Loucy (cell line): Measurements from ENCODE around the gene LIM2.

Source experiments
- H2AFZ ChIP-seq: fragments of 200-600 bp; sonication (generic); 2 replicates; pipeline ENCODE4 v1.6.0; 2016; ENCODE audit warnings: antibody characterized with exemption, mild to moderate bottlenecking, low read length, moderate library complexity
- H3F3A ChIP-seq: fragments of 200-600 bp; 2 replicates; pipeline ENCODE4 v1.6.0; 2016; ENCODE audit warnings: antibody characterized with exemption, low read depth, mild to moderate bottlenecking
- H3K27me3 ChIP-seq: fragments of 200-600 bp; sonication (generic); 2 replicates; pipeline ENCODE4 v1.6.1; 2014; ENCODE audit warnings: low read length, mild to moderate bottlenecking; ENCODE audit not compliant: insufficient read depth, poor library complexity, severe bottlenecking
- H3K36me3 ChIP-seq: fragments of 200-600 bp; sonication (generic); 2 replicates; pipeline ENCODE4 v1.6.1; 2016; ENCODE audit warnings: low read length; ENCODE audit not compliant: insufficient read depth
- H3K4me1 ChIP-seq: fragments of 200-600 bp; sonication (generic); 2 replicates; pipeline ENCODE4 v1.5.1; 2014; ENCODE audit warnings: low read length, mild to moderate bottlenecking; ENCODE audit not compliant: insufficient read depth, poor library complexity, severe bottlenecking
- H3K4me2 ChIP-seq: fragments of 200-600 bp; sonication (generic); 2 replicates; pipeline ENCODE4 v1.6.0; 2014; ENCODE audit warnings: antibody characterized with exemption, low read length, low read depth, mild to moderate bottlenecking; ENCODE audit not compliant: poor library complexity, severe bottlenecking
- H3K4me3 ChIP-seq: fragments of 200-600 bp; sonication (generic); 2 replicates; pipeline ENCODE4 v1.5.1; 2014; ENCODE audit warnings: low read length, mild to moderate bottlenecking, mixed read lengths; ENCODE audit not compliant: poor library complexity, severe bottlenecking
- H3K79me2 ChIP-seq: fragments of 200-600 bp; sonication (generic); 2 replicates; pipeline ENCODE4 v1.6.1; 2014; ENCODE audit warnings: low read length; ENCODE audit not compliant: insufficient read depth
- H3K9ac ChIP-seq: fragments of 200-600 bp; sonication (generic); 2 replicates; pipeline ENCODE4 v1.6.0; 2014; ENCODE audit warnings: mild to moderate bottlenecking, low read depth, low read length, moderate library complexity; ENCODE audit not compliant: poor library complexity, severe bottlenecking
- H3K9me2 ChIP-seq: fragments of 200-600 bp; sonication (generic); replicated peaks from 2 replicates; pipeline ENCODE4 v1.6.1; 2016; ENCODE audit warnings: low read depth, low read length, mixed read lengths
- H3K9me3 ChIP-seq: fragments of 200-600 bp; sonication (generic); 2 replicates; pipeline ENCODE4 v1.6.1; 2014; ENCODE audit warnings: mild to moderate bottlenecking, antibody characterized with exemption, low read length, low read depth; ENCODE audit not compliant: insufficient read depth
- H4K20me1 ChIP-seq: fragments of 200-600 bp; sonication (generic); 2 replicates; pipeline ENCODE4 v1.6.0; 2014; ENCODE audit warnings: antibody characterized with exemption, low read length, mild to moderate bottlenecking; ENCODE audit not compliant: insufficient read depth, poor library complexity, severe bottlenecking
- EZH2phosphoT487 ChIP-seq: fragments of 200-600 bp; IDR thresholded peaks from 2 replicates; pipeline ENCODE4 v1.6.1; 2018; ENCODE audit warnings: antibody characterized with exemption, mild to moderate bottlenecking, moderate library complexity, borderline replicate concordance
- TF ChIP-seq, protein P1 (sequence below): fragments of 200-600 bp; sonication (generic); conservative IDR thresholded peaks from 2 replicates; pipeline ENCODE4 v1.5.1; 2014; ENCODE audit warnings: mild to moderate bottlenecking, antibody characterized with exemption, low read length

Gene LIM2

DNA sequence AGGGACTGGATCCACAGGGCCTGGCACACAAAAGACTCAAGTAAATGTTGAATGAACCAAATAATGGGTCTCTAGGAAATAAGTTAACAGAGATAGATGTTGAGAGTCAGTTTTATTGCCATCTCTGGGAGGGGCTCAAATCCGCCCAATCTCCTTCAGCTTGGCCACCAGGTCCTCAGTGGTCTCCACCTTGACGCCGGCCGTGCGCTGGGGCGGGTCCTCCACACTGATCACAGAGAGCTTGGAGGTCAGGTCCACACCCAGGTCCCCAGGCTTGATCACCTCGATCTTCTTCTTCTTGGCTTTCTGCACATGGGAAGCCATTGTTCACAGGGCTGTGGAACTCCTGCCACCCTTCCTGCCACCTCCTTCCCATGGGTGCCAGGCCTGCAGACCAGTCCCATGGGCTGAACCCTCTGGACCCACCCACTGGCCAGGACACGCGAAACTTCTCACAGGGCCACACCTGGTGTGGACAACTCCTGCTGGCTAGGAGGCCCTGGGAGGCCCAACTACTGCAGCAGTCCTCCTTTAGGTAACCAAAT lies 42.6 kb downstream of the LIM2 start:
- TF ChIP-seq EZH2phosphoT487: no peak
- TF ChIP-seq, protein P1, sequence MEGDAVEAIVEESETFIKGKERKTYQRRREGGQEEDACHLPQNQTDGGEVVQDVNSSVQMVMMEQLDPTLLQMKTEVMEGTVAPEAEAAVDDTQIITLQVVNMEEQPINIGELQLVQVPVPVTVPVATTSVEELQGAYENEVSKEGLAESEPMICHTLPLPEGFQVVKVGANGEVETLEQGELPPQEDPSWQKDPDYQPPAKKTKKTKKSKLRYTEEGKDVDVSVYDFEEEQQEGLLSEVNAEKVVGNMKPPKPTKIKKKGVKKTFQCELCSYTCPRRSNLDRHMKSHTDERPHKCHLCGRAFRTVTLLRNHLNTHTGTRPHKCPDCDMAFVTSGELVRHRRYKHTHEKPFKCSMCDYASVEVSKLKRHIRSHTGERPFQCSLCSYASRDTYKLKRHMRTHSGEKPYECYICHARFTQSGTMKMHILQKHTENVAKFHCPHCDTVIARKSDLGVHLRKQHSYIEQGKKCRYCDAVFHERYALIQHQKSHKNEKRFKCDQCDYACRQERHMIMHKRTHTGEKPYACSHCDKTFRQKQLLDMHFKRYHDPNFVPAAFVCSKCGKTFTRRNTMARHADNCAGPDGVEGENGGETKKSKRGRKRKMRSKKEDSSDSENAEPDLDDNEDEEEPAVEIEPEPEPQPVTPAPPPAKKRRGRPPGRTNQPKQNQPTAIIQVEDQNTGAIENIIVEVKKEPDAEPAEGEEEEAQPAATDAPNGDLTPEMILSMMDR: no peak
- Histone ChIP-seq H3K4me2 (no peak overlapping the region), H3K36me3 (no peaks in the 10 kb centered on the region)

DNA sequence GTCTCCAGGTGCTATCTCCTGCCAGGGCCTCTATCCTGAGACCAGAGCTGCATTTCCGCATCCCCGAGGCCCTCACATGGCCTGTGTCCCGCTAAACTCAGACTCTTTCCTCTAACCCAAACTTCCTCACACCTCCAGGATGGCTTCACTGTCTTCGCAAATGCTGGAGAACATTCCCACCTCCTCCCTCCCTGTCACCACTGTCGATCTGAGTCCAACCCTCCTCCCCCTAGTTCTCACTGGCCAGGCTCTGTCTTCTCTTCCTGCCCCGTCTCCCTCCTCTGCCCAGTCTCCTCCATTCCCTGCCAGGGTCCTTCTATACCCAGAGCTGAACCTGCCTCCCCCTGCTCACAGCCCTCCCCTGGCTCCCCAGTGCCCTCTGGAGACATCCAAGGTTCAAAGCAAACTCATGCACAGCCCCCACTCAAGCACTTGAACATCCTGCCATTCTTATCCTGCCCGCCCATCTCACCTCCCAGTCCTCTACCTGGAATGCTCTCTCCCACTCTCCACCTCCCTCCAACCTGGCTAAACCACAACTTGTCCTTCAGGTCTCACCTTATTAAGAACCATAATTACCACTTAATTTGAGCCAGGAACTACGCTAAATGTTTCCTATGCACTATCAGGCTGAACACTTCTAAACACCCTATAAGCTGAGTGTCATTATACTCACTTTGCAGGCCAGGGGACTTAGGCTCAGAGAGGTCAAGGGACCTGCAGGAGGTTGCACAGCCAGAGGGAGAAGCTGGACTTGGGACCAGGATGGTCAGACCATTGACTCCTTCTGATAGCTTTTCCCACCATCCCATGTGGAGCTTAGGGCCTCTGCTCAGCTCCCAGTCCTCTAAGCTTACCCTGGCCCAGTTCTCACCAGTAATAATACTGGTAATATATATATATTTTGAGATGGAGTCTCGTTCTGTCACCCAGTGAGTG lies 44.9 kb downstream of the LIM2 start:
- Histone ChIP-seq H3K9ac (no peak overlapping the region), H3K4me3 (no peak overlapping the region), H3K36me3 (no peaks in the 10 kb centered on the region), H3K9me3 (no peaks in the 10 kb centered on the region), H3K9me2 (no peaks in the 10 kb centered on the region), H3K4me2 (no peak overlapping the region), H3F3A (no peaks in the 10 kb centered on the region), H4K20me1 (no peaks in the 10 kb centered on the region), H3K4me1 (peaks cover 8% of the 10 kb centered on the region), H3K27me3 (no peaks in the 10 kb centered on the region), H3K79me2 (no peaks in the 10 kb centered on the region), H2AFZ (no peak overlapping the region)
- TF ChIP-seq, protein P1: no peak
- TF ChIP-seq EZH2phosphoT487: no peak

More for the DNA sequence above, 42.6 kb downstream of the LIM2 start:
- Histone ChIP-seq H3K4me1 (no peaks in the 10 kb centered on the region), H3F3A (no peaks in the 10 kb centered on the region), H3K9ac (no peak overlapping the region), H4K20me1 (no peaks in the 10 kb centered on the region), H3K79me2 (no peaks in the 10 kb centered on the region), H3K4me3 (no peak overlapping the region), H2AFZ (no peak overlapping the region), H3K9me2 (no peaks in the 10 kb centered on the region), H3K9me3 (no peaks in the 10 kb centered on the region), H3K27me3 (no peaks in the 10 kb centered on the region)

DNA sequence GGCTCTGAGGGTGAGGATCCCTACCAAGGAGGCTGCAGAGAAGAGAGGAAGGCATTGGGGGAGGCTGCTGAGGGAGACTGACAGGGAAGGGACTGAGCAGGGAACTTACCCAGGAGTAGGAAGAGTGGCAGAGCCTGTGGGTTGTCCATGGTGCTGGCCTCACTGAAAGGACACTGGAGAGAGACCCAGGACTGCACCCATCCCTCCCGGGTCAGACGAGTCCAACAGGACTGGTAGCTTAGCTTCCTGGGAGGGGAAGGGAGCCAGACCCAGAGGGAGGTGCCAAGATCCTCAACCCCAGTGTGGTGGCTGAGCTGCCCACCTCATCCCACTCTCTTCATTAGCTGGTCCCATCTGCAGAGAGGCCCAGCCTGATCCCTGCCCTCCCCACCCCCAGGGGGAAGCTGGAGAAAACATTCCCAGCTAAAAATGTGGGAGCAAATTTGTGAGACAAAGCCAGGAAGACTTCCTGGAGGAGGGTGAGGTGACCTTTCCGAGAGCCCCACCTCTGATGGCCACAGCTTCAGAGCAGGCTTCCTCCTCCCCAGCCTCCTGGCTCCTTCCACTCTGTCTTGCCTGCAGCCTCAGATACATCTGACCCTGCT lies 45.7 kb downstream of the LIM2 start, which contains the start of gene VSIG10L:
Gene VSIG10L (minus strand): TSS at position 164 of the 605 bp plus-strand sequence. CDS start 15 bp downstream, at position 149.
- Histone ChIP-seq H3K79me2 (no peaks in the 10 kb centered on the region), H3K36me3 (no peaks in the 10 kb centered on the region), H3K9ac (no peak within 1 kb of the TSS), H4K20me1 (no peaks in the 10 kb centered on the region), H3F3A (no peaks in the 10 kb centered on the region), H3K4me2 (no peak within 1 kb of the TSS), H3K4me1 (peaks cover 8% of the 10 kb centered on the region), H3K9me3 (no peaks in the 10 kb centered on the region), H3K27me3 (no peaks in the 10 kb centered on the region), H3K9me2 (no peaks in the 10 kb centered on the region), H3K4me3 (no peak within 1 kb of the TSS), H2AFZ (no peak within 1 kb of the TSS)
- TF ChIP-seq EZH2phosphoT487: no peak
- TF ChIP-seq, protein P1: no peak
